Peyer's patch (tissue), 4 donors: Measurements from ENCODE around the gene MLH3.
"Not testable (repeated sequence)": the region's sequence is repeated elsewhere in the genome, so short reads cannot be mapped to it uniquely, and the experiment has no call there.

ENCODE experiments used
- CTCF ChIP-seq, 6 experiments: fragments of 450-650 bp in 4 of 6; fragments of 200-600 bp in 2 of 6; sonication (generic) in 1 of 6; IDR thresholded peaks; one replicate each; pipeline ENCODE4 v1.5.1; 2017 to 2019; ENCODE audit warnings: antibody characterized with exemption in 6 of 6, mild to moderate bottlenecking in 3 of 6, moderate library complexity in 1 of 6
- POLR2A ChIP-seq, 2 donors: fragments of 450-650 bp; IDR thresholded peaks; one replicate each; pipeline ENCODE4 v1.5.1; 2017; ENCODE audit warnings: antibody characterized with exemption in 2 of 2, mild to moderate bottlenecking in 2 of 2, moderate library complexity in 2 of 2

DNA sequence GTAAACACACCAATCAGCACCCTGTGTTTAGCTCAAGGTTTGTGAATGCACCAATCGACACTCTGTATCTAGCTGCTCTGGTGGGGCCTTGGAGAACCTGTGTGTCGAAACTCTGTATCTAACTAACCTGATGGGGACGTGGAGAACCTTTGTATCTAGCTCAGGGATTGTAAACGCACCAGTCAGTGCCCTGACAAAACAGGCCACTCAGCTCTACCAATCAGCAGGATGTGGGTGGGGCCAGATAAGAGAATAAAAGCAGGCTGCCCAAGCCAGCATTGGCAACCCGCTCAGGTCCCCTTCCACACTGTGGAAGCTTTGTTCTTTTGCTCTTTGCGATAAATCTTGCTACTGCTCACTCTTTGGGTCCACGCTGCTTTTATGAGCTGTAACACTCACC, 55.5 kb downstream of the MLH3 start:
- TF ChIP-seq CTCF, POLR2A (IDR thresholded peaks at IDR 0.05): not testable (repeated sequence)
